HG02981 (cell line): ENCODE measurements around the gene KLK12.

Experiments used
- ATAC-seq: cut with Tn5 transposase; IDR thresholded peaks from one replicate; pipeline ENCODE4 v1.9.1; 2021; ENCODE audit warnings: mild to moderate bottlenecking, moderate library complexity; ENCODE audit not compliant: unreplicated experiment

The KLK12 gene

GRCh38 chr19:51055866-51056265 lies 21.1 kb upstream of the KLK12 start:
- no peak for ATAC-seq

DNA sequence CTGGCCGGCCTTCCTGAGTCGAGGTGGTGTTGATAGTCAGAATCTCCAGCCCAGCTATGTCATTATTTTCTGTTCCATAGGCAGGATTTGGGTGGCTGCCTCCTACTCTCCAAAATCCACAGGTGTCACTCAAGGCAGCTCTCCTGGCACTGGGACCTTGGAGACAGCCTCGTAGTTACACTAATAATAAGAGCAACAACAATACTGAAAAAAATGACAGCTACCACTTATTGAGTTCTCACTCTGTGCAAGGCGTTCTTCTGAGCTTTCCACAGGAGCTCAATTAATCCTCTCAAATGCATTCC lies 12.2 kb upstream of the KLK12 start:
- ATAC-seq, result no peak

DNA sequence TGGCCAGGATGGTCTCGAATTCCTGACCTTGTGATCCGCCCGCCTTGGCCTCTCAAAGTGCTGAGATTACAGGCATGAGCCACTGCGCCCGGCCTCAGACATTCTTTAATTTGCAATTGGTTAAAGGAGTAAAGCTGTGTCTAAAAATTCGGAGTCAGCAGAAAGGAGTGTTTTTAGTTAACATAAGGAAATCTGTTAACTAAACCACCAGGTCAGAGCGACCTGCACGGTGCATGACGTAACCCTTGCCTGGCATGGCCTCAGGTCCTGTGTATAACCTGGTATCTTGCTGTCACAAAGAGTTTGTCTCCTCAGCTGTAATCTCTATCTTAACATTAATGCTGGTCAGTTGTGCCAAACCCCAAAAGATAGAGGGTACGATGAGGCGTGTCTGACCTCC lies 9.5 kb upstream of the KLK12 start:
- ATAC-seq, result no peak

DNA sequence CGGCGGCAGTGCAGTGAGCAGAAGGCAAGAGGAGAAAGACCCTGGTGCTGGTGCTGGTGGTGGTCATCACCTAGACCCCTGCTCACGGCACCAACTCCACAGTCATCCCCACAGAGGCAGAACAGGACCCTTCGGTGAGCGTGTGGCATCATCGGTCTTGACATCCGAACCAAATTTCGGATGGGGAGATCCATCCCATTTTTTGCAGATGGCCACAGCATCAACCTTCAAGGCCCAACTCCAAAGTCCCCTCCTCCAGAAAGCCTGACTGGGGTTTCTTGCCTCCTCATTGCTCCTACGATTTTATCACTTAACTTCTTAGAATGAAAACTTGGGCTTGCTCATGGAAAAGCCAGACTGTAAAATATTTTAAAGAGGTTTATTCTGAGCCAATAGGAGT lies 8.7 kb upstream of the KLK12 start:
- no peak for ATAC-seq

- no peak for ATAC-seq
Measured at GRCh38 chr19:51040151-51040550, 5.3 kb upstream of the KLK12 start.

DNA sequence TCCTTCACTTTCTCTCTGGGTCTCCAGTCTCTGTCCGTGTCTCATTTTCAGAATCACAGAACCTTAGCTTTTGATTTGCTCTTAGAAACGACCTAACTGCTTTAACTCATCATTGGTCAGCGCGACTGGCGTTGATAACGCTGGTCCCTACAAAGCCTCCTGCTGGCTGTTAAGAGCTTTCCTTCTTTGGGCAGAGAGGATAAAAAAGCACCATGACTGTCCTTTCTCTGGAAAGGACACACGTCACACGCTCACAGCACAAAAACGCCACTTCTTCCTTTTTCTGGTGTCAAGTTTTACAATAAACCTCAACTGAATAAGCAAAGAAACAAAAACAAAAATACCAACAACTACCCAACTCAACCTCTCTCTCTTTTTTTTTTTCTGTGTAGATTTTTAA lies 1.7 kb upstream of the KLK12 start:
- no peak for ATAC-seq

- ATAC-seq, result no peak
Measured at GRCh38 chr19:51031880-51032225, 2.9 kb downstream of the KLK12 start.

- no peak for ATAC-seq
Measured at GRCh38 chr19:51031220-51031879, 3.5 kb downstream of the KLK12 start.

GRCh38 chr19:51030631-51031030 lies 4.2 kb downstream of the KLK12 start:
- ATAC-seq, result no peak

DNA sequence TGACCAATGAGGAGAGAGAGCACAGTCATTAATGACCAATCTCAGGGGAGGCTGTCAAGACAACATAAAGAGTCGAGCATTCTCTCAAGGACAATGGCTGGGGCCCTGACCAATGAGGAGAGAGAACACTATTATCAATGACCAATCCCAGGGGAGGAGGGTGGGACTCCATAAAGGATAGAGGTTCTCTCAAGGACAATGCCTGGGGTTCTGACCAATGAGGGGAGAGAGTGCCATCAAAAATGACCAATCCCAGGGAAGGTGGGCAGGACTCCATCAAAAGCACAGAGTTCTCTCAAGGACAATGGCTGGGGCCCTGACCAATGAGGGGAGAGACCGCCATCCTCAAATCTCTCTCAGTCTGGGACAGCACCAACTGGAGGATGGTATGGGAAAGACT lies 5.1 kb downstream of the KLK12 start:
- ATAC-seq, result no peak

GRCh38 chr19:51027873-51028272 lies 6.9 kb downstream of the KLK12 start:
- no peak for ATAC-seq

DNA sequence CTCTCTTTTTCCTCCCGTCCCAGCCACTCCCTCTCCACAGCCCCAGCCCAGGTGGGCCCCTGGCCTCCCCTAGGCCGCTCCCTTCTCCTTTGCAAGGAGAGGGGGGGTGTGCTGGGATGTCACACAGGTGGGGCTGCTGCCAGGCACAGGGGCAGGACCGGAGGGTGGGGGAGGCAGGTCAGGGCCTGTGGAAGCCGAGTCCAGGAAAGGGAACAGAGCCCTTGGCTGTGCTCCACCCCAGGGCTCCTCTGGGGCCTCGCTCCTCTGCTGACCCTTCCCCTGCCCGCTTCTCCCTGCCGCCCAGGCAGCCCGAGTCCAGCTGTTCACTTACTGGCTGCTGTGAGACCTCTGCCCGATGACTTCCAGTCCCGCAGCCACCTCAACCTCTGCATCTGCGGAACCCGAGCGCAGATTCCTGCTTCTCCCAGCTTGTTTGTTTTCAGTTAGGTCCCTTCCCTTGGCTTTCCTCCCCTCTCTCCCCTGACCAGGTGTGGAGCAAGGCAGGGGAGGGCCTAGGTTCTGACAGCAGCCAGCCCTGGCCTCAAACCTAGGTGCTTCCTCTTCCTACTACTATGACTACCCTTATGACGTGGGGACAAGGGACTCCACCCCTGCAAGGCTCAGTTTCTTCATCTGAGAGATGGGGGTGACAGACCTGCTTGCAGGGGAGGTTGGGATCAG lies 7.5 kb downstream of the KLK12 start:
- no peak for ATAC-seq

DNA sequence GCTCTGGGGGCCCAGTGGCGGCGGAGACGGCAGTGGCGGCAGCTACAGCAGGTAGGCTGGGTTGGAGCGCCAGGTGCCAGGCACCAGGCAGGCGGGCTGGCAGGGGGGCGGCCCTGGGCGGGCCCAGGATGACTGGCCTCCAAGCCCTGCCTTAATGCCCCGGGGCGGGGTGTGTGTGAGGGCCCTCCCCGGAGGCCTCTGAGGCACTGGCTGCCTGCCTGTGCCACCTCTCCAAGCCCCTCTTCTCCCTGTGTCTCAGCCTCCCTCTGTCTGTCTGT lies 8.3 kb downstream of the KLK12 start, which contains the start of gene KLK11:
KLK11 (minus strand) TSS at position 63 of the 278 bp plus-strand sequence. CDS start 985 bp downstream, outside the sequence.
- ATAC-seq, result no peak

DNA sequence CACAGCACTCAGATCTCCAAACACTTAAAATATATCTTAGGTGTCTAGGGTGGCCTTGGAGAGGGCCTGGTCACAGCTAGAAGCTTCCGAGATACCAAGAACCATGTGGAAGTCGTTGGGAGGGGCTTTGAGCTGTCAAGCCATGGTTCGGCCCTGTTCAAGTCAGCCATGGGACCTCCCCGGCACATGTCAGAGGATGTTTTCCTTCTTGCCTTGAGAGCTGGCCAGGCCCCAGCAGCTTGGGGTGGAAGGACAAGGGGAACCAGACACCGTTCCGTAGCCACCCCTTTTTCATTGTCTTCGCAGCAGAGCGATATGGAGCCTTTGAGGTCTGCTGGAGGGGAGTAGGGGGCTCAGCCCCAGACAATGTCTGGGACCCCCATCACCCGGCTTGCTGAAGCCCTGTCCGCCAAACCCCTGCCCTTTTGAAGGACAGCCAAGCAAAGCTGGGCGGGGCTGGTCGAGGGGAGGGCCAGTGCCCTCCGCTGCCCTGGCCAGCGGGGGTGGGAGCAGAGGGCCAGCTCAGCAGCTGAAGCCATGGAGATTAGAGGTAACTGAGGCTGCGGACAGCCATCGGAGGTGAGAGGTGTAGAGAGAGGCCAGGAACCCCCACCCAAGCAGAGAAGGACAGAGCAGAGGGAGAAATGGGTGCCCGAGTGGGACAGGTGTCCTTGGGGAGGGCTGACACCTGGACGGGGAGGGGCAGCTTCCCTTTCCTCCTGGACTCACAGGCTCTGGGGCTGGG lies 8.8 kb downstream of the KLK12 start:
- no peak for ATAC-seq

GRCh38 chr19:51025401-51025800 lies 9.4 kb downstream of the KLK12 start:
- ATAC-seq, result no peak

DNA sequence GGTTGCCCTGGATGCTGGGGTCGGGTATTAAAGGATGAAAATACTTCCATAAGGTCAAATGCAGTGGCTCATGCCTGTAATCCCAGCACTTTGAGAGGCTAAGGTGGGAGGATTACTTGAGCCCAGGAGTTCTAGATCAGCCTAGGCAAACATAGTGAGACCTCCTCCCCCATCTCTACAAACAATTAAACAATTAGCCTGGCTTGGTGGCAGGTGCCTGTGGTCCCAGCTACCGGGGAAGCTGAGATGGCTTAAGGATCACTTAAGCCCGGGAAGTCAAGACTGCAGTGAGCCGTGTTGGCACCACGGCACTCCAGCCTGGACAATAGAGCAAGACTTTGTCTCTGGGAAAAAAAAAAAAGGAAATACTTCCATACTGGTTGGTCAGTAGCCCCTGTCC lies 9.9 kb downstream of the KLK12 start:
- ATAC-seq, result no peak

- ATAC-seq, result no peak
Measured at GRCh38 chr19:51023946-51024345, 10.9 kb downstream of the KLK12 start.

GRCh38 chr19:51022526-51022925 lies 12.3 kb downstream of the KLK12 start:
- no peak for ATAC-seq

DNA sequence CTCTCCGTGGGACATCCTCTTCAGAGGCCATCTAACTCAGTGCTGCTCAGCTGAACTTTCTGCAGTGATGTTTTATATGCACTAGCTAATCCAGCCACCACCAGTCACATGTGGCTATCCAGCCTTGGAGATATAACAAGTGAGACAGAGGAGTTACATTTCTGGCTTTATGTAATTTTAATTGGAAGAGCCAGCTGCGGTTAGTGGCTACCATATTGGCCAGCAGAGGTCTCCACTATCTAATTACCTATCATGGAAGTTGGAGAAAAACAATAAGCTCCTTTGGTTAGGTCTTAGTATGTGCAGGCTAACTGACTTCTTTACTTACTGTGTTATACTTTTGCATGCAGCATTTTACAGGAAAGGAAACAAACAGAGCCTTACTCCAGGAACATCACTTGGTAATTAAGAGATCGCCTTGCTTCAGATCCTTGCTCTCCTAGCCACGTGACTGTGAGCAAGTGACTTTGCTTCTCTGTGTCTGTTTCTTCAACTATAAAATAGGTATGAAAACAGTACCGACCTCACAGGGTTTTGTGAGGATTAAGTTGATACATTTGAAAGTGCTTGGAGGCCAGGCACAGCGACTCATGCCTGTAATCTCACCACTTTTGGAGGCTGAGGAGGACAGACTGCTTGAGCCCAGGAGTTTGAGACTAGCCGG lies 13.7 kb downstream of the KLK12 start:
- no peak for ATAC-seq

DNA sequence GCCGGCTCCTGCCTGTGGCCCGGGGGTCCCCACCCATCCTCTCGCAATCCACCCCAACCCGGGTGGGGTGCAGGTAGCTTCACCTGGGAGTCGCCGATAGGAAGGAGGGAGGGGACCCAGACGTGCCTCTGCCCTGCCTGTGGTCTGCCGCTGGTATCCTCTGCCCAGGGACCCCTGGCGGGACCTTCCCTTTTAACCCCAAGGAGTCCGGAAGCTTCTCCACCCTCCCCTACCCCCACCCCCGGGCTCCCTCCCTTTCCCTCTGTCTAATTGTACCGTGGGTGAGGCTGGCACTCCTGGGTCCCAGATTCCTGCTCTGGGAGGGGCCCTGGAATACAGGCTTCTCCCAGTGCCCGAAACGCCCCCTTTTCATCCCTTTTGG lies 15.3 kb downstream of the KLK12 start, which contains the start of gene KLK10:
KLK10 (minus strand) TSS at position 166 of the 382 bp plus-strand sequence. CDS start 579 bp downstream, outside the sequence.
- ATAC-seq, result no peak

DNA sequence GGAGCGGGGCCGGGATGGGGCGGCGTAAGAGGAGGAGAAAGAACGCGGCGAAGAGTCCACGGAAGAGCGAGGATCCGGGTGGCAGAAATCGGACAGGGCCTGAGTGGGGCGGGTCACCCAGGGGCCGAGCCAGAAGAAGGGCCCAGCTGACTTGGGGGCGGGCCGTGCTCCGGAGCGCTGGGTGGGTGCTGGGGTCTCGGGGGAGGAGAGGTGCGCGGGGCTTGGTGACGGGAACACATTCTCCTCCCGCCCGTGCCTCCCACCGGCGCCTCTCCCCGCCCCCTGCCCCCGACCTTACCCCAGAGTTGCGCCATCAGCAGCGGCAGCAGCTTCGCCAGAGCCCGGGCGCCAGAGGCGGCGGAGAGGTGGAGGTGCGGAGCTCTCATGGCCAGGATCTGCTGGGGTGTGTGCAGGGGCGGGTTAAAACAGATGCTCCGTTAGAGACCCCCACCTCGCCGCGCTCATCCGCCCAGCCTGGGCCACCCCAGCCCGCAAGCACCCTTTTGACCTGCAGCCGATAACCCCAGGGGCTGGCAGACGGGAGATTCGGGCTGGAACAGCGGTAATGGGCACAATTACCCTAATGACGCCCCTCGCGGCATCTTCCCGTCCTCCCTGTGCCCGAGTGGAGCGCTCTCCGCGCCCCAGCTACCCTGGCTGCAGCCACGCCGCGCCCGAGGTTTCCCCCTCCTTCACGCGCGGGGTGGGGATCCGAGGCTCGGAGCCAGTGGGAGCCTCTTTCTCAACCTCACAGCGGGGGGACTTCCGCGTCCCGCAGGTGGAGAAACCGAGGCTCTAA lies 15.9 kb downstream of the KLK12 start:
- ATAC-seq, result no peak
